ENCODE measurements around the gene STYXL1.

Gene STYXL1

GRCh38 chr7:75996476-75996875, 51.3 kb downstream of the STYXL1 start:
- Histone ChIP-seq H3K27ac (no peak overlapping the region), H3K4me3 (no peak overlapping the region)

GRCh38 chr7:75995996-75996395, 51.8 kb downstream of the STYXL1 start:
- Histone ChIP-seq H3K4me3 (no peak overlapping the region), H3K27ac (no peak overlapping the region)

- H3K27ac ChIP-seq: peak overlapping the region in 18 of 21 experiments; percentile 21 to 94 (median 83)
These were observed 52.7 kb downstream of the STYXL1 start for GRCh38 chr7:75995052-75995471.

DNA sequence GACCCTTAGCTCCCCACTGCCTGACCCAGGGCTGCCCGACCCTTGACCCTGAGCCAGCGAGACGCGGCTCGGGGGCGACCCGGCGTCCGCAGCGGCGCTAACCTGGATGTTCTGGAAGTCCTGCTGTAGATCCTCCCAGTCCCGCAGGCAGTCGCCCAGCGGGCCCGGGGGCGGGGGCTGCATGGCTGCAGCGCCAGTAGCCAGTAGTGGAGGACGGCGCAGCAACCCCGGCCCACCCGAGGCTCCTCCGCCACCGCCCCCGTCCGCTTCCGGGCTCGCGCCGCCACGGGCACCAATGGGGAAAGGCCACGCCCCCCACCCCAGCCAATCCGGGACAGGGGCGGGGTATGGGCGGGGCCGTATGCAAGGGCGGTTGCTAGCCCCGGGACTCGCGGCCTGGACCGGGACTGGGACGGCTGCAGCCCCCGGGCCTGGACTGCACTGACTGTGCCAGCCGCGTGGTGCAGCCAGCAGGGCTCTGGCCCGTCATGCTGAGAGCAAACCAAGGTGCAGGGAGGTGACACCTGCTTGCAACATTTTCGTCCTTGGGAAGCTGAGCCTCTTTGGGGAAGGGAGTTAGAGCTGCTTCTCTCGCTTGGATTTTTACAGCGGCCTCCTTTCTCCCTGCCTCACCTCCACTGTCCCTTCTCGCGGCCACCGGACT, 53.3 kb downstream of the STYXL1 start, which contains the start of gene TMEM120A:
Gene TMEM120A, minus strand, starts transcription at position 208 of the 664 bp plus-strand sequence. Its CDS starts 25 bp downstream, at position 183.
- Histone ChIP-seq H3K4me3 (peak within 1 kb of the TSS; percentile 71 to 98 (median 96)), H3K27ac (peak within 1 kb of the TSS; percentile 31 to 94 (median 86))

More at GRCh38 chr7:75995052-75995471, 52.7 kb downstream of the STYXL1 start:
- peak overlapping the region; percentile 71 to 98 (median 96) for H3K4me3 ChIP-seq

DNA sequence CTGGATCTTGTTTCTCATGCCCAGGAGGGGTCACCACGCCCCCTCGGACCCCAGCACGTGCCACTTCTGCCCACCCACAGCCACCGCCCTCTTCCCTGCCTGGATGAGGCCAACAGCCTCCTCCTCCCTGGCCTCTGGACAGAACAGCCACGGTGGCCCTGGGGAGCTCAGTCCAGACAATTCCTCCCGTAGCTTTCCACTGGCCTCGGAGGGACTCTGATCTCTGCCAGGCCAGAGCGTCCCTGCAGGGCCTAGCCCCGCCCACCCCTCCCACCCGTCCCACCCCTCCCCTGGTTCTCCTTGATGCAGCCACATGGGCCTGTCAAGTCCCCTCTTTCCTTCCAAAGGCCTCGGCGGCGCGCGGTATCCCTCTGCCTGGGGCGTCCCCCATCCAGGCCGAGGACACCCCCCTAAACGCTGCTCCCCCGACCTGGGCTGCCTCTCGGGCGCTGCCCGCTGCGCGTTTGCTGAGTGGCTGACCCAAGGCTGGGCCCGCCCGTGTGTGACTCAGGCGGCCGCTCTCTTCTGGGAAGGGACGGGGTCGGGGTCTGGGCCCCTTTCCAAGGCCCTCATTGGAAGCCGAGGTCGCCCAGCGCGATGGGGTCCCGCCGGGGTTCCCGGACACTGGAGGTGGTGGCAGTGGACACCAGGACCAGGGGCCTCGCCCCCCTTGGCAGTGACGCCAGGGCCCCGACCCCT, 54.0 kb downstream of the STYXL1 start:
- H3K4me3 ChIP-seq: peak overlapping the region; percentile 71 to 98 (median 96)
- H3K27ac ChIP-seq: peak overlapping the region; percentile 31 to 94 (median 86)

GRCh38 chr7:75992083-75992755, 55.6 kb downstream of the STYXL1 start:
- peak overlapping the region in 4 of 21 experiments; percentile 5 to 92 (median 39) for H3K27ac ChIP-seq
- H3K4me3 ChIP-seq: no peak overlapping the region

DNA sequence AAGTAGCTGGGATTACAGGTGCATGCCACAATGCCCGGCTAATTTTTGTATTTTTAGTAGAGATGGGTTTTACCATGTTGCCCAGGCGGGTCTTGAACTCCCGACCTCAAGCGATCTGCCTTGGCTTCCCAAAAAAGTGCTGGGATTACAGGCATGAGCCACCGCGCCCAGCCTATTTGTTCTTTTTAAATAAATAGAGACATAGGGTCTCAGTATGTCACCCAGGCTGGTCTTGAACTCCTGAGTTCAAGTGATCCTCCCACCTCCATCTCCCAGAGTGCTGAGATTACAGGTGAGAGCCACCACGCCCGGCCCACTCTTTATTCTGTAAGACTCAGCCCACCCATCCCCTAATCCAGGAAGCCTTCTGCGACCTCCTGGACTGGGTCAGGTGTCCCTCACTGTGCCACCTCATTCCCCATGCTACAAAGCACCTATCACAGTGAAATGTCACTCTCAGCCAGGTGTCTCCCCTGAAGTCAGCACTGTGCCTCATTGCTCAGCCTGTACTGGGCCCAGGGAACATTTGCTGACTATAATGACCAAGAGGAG, 56.2 kb downstream of the STYXL1 start:
- H3K4me3 ChIP-seq: no peak overlapping the region
- H3K27ac ChIP-seq: peak overlapping the region in 3 of 21 experiments; percentile 5 to 43 (median 35)

- no peak overlapping the region for H3K4me3 ChIP-seq
- peak overlapping the region in 5 of 21 experiments; percentile 15 to 54 (median 42) for H3K27ac ChIP-seq
These were observed 58.1 kb downstream of the STYXL1 start for GRCh38 chr7:75989500-75990388.

DNA sequence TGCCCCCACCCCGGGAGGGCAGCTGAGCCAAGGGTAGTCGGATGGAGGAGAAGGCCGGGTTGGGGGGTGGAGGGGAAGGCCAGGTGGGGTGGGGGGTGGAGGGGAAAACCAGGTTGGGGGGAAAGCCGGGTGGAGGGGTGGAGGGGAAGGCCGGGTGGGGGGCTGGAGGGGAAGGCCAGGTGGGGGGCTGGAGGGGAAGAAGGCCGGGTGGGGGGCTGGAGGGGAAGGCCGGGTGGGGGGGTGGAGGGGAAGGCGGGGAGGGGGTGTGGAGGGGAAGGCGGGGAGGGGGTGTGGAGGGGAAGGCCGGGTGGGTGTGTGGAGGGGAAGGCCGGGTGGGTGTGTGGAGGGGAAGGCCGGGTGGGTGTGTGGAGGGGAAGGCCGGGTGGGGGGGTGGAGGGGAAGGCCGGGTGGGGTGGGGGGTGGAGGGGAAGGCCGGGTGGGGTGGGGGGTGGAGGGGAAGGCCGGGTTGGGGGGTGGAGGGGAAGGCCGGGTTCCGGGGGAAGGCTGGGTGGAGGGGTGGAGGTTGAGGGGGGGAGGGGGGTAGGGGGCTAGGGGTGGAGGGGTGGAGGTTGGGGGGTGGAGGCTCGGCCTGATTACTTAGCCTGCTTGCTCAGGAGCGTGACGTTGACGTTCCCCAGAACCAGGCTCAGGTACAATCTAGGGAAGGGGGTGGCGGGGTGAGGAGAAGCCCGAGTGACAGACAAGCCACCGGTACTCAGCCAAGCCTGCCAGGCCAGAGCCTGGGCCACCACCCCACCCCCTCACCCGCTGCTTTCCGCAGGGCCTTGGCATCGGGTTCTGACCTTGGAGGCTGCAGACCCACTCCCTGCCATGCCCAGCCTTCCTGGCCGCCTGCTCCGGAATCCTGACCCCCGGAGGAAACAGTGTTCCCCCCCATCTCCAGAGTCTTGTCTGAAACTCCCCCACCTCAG, 59.0 kb downstream of the STYXL1 start:
- Histone ChIP-seq H3K4me3 (no peak overlapping the region), H3K27ac (peak overlapping the region in 4 of 21 experiments; percentile 15 to 54 (median 48))

- no peak overlapping the region for H3K27ac ChIP-seq
- H3K4me3 ChIP-seq: no peak overlapping the region
These were observed 59.8 kb downstream of the STYXL1 start for GRCh38 chr7:75987805-75988567.

GRCh38 chr7:75987026-75987804, 60.6 kb downstream of the STYXL1 start:
- Histone ChIP-seq H3K4me3 (no peak overlapping the region), H3K27ac (no peak overlapping the region)

DNA sequence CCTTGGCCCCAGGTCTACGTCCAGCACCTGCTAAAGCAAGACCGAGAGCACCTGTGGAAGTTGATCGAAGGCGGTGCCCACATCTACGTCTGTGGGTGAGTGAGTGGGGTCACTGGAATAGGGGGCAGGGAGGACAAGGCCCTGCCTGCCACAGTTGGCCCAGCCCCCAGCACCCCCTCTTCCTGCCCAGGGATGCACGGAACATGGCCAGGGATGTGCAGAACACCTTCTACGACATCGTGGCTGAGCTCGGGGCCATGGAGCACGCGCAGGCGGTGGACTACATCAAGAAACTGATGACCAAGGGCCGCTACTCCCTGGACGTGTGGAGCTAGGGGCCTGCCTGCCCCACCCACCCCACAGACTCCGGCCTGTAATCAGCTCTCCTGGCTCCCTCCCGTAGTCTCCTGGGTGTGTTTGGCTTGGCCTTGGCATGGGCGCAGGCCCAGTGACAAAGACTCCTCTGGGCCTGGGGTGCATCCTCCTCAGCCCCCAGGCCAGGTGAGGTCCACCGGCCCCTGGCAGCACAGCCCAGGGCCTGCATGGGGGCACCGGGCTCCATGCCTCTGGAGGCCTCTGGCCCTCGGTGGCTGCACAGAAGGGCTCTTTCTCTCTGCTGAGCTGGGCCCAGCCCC, 61.5 kb downstream of the STYXL1 start:
- no peak overlapping the region for H3K4me3 ChIP-seq
- no peak overlapping the region for H3K27ac ChIP-seq

DNA sequence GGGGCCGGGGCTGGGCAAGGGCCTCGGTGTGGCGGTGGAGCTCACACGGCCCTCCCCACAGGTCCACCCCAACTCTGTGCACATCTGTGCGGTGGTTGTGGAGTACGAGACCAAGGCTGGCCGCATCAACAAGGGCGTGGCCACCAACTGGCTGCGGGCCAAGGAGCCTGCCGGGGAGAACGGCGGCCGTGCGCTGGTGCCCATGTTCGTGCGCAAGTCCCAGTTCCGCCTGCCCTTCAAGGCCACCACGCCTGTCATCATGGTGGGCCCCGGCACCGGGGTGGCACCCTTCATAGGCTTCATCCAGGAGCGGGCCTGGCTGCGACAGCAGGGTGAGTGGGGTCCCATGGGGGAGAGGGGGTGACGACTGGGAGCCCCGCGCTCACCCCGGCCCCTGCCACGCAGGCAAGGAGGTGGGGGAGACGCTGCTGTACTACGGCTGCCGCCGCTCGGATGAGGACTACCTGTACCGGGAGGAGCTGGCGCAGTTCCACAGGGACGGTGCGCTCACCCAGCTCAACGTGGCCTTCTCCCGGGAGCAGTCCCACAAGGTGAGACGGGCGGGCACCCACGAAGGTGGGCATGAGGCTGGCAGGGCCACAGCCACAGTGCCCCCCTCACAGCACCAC, 62.2 kb downstream of the STYXL1 start:
- no peak overlapping the region for H3K4me3 ChIP-seq
- H3K27ac ChIP-seq: no peak overlapping the region

DNA sequence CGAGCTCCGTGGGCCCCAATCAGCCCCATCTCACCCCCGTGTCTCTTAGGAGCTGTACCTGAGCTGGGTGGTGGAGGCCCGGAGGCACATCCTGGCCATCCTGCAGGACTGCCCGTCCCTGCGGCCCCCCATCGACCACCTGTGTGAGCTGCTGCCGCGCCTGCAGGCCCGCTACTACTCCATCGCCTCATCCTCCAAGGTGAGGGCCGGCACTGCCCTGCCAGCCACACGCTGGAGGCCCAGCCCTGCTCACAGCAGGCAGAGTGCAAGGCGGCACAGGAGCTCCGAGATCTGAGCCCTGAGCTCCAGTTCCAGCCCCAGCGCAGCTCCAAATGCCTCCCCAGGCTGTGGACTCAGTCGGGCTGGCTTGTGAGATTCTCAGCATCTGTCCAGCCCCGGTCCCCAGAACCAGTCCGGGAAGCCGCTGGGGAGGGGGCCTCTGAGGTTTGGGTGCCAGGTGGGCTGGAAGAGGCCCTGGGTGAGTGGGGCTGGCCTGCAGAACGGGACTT, 62.7 kb downstream of the STYXL1 start:
- H3K27ac ChIP-seq: no peak overlapping the region

More for the DNA sequence above, 62.7 kb downstream of the STYXL1 start:
- H3K4me3 ChIP-seq: no peak overlapping the region

Data from skin epidermis (tissue), 12 donors.